RWPE2 (cell line): ENCODE results near the gene SMIM12.

Source experiments
- ATAC-seq: fragments of 200-7000 bp; cut with Tn5 transposase; 3 replicates; pipeline ENCODE4 v1.9.1; 2021; ENCODE audit warnings: low read depth
- DNase-seq: peaks from one replicate; pipeline ENCODE4 v3.0.0-alpha.2; 2020; ENCODE audit warnings: low spot score
- H3K27ac ChIP-seq: fragments of 450-650 bp; 2 replicates; pipeline ENCODE4 v1.5.1; 2017; ENCODE audit warnings: mild to moderate bottlenecking; ENCODE audit not compliant: poor library complexity, severe bottlenecking
- H3K27me3 ChIP-seq: fragments of 250-450 bp; sonication (Bioruptor Pico); 2 replicates; pipeline ENCODE4 v1.5.1; 2021; ENCODE audit warnings: mild to moderate bottlenecking, moderate library complexity; ENCODE audit not compliant: insufficient read depth, poor library complexity, severe bottlenecking
- H3K36me3 ChIP-seq: fragments of 250-450 bp; sonication (Bioruptor Pico); 2 replicates; pipeline ENCODE4 v1.5.1; 2020; ENCODE audit warnings: low read depth, mild to moderate bottlenecking, moderate library complexity
- H3K4me1 ChIP-seq: fragments of 250-450 bp; sonication (Bioruptor Pico); 2 replicates; pipeline ENCODE4 v1.5.1; 2021; ENCODE audit warnings: mild to moderate bottlenecking, moderate library complexity; ENCODE audit not compliant: insufficient read depth, poor library complexity, severe bottlenecking
- H3K4me3 ChIP-seq: fragments of 250-450 bp; sonication (Bioruptor Pico); 2 replicates; pipeline ENCODE4 v1.5.1; 2021; ENCODE audit warnings: mild to moderate bottlenecking, moderate library complexity; ENCODE audit not compliant: severe bottlenecking
- H3K9me3 ChIP-seq: fragments of 250-450 bp; sonication (Bioruptor Pico); 2 replicates; pipeline ENCODE4 v1.5.1; 2021; ENCODE audit warnings: mild to moderate bottlenecking, moderate library complexity; ENCODE audit not compliant: severe bottlenecking
- TF ChIP-seq, protein P1 (sequence below): fragments of 450-650 bp; IDR thresholded peaks from one replicate; pipeline ENCODE4 v1.5.1; 2017; ENCODE audit warnings: mild to moderate bottlenecking, moderate library complexity; ENCODE audit not compliant: poor library complexity, severe bottlenecking

The SMIM12 gene

DNA sequence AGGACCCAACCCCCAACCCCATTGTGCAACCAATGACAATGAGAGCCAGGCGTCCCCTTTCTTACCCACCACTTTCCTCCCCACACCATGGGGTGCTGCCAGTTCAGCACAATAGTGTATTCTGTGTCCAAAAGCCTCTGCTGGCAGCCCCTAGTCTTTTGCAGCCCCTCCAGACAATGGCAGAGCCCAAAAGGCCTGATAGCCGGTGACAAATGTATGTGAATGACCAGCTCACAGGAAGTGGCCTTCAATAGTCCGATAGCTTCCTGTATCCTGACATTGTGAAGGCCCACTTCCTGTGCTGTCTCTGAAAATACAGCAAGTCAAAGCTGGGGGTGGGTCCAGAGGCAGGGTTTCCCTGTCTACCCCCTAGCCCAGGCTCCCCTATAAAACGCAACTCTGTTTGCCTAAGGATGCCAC, 16.6 kb downstream of the SMIM12 start:
- Histone ChIP-seq H3K27me3 (no peaks in the 10 kb centered on the region), H3K27ac (no peak overlapping the region)

DNA sequence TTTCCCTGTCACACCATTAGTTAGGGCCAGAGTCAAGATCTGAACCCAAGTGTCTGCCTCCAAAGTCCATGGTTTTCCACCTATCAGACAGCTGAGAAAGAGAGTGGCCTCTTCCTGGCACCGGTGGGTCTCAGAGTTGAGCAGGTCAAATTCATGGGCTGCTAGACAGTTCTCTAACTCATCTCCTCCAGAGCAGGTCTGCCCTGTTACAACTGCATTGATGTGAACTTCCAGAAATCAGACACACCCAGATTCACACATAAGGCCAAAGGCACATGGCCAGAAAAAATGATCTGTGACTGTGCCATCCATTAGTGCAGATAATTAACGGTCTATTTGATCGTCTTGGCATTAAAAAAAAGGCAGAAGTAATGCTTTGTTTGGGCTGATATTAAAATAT, 17.5 kb downstream of the SMIM12 start:
- TF ChIP-seq, protein P1, sequence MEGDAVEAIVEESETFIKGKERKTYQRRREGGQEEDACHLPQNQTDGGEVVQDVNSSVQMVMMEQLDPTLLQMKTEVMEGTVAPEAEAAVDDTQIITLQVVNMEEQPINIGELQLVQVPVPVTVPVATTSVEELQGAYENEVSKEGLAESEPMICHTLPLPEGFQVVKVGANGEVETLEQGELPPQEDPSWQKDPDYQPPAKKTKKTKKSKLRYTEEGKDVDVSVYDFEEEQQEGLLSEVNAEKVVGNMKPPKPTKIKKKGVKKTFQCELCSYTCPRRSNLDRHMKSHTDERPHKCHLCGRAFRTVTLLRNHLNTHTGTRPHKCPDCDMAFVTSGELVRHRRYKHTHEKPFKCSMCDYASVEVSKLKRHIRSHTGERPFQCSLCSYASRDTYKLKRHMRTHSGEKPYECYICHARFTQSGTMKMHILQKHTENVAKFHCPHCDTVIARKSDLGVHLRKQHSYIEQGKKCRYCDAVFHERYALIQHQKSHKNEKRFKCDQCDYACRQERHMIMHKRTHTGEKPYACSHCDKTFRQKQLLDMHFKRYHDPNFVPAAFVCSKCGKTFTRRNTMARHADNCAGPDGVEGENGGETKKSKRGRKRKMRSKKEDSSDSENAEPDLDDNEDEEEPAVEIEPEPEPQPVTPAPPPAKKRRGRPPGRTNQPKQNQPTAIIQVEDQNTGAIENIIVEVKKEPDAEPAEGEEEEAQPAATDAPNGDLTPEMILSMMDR, result no peak
- H3K4me3 ChIP-seq, result no peak overlapping the region
- DNase-seq (no peak), ATAC-seq (no peak)
- no peaks in the 10 kb centered on the region for H3K4me1 ChIP-seq
- H3K27ac ChIP-seq, result no peak overlapping the region
- no peaks in the 10 kb centered on the region for H3K36me3 ChIP-seq
- no peaks in the 10 kb centered on the region for H3K27me3 ChIP-seq
- H3K9me3 ChIP-seq, result no peaks in the 10 kb centered on the region

More for the DNA sequence above, 16.6 kb downstream of the SMIM12 start:
- DNase-seq, result no peak
- Histone ChIP-seq H3K36me3 (no peaks in the 10 kb centered on the region), H3K4me3 (no peak overlapping the region), H3K9me3 (no peaks in the 10 kb centered on the region), H3K4me1 (no peaks in the 10 kb centered on the region)
- TF ChIP-seq, protein P1, result no peak
- ATAC-seq, result no peak

DNA sequence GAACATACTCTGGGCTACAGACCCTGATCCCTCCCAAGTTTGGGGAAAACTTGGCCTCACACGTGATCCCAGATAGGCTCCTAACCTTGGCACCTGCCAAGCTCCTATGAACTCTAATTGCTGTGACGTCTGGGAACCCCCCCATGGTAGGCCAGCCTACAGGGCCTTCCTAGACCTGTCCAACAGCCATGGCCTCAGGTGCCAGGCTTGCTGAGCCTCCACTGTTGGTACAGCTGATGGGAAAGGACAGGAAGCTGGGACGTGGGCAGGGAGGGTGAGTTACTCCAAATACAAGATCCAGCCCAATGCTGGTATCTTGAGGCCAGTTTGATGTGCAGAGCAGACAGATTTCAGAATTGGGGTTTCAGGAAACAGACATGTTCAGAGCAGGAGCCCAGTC, 19.1 kb downstream of the SMIM12 start:
- ATAC-seq (no peak), DNase-seq (no peak)
- Histone ChIP-seq H3K4me1 (no peaks in the 10 kb centered on the region), H3K9me3 (no peaks in the 10 kb centered on the region), H3K4me3 (no peak overlapping the region), H3K27ac (no peak overlapping the region), H3K36me3 (no peaks in the 10 kb centered on the region), H3K27me3 (no peaks in the 10 kb centered on the region)
- TF ChIP-seq, protein P1, result no peak

DNA sequence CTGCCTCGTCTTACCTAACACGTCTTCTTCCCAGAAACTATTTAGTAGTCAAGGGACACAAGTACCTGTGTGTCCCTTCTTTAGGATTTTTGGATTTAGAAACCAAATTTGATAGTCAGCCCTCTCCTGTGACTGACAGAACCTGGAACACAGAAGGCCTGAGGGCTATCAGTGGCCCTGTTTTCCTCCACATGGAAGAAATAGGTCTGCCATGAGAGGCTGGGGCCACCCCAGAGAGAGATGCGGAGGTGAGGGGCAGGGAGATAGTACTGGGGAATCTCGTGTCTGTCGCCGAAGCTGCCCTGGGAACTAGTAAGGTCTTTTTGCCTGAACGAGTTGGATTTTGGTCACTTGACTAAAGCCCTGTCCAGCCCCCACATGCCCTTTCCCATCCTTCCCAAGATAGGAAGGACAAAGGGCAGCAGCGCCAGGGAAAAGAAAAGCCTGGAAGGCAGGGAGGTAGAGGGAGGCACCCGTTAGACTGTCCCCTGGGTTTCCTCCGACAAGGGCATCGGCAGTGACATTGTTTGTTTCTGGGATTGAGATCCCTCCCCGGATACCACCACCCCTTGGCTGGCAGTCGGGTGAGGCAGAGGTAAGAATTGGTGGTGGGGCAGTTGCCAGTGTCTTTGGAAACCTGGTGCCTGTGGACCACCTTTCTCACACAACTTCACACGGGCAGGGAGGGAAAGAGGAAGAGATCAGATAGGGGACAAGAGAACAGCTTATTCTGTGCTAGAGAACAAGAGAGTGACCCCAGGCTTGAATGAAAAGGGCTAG, 19.8 kb downstream of the SMIM12 start:
- no peaks in the 10 kb centered on the region for H3K27me3 ChIP-seq

More for the DNA sequence above, 19.8 kb downstream of the SMIM12 start:
- ATAC-seq (no peak), DNase-seq (no peak)
- Histone ChIP-seq H3K9me3 (no peaks in the 10 kb centered on the region), H3K36me3 (no peaks in the 10 kb centered on the region), H3K4me3 (no peak overlapping the region), H3K27ac (no peak overlapping the region), H3K4me1 (no peaks in the 10 kb centered on the region)
- TF ChIP-seq, protein P1, result no peak
